ENCODE results near the gene BTNL3. TPM values are rescaled to one million over a fixed set of nuclear protein-coding genes. Genes with fewer than 3 reads are reported as not detected.
A peak's percentile ranks its signal among the peaks of the same experiment; 100 is the strongest.

The BTNL3 gene
- total and polyA plus RNA-seq, 3 donors from 2014 or later = 4.1 TPM; not detected in 2

DNA sequence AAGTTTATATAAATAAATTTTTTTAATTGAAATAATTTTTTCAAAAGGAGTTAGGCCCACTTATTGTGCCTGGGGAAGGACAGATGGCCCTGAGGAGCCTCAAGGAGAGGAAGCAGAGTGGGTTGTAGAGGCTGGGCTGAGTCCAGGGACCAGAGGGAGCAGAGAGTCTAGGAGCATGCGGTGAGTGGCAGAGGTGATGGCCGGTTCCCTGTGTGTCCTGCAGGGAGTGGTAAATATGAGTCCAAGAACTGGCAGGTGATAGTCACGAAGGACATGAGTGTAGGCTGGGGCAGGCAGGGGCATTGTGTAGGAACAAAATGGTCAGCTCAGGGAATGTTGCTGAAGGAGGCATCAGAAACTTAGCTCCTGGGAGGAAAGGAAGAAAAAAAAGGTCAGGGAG lies 43.1 kb downstream of the BTNL3 start:
- Histone ChIP-seq H3K36me3 (ENCODE audit: low read depth, missing control alignments) (no peaks in the 10 kb centered on the region), H3K4me3 (peak overlapping the region in 1 of 2 donors; percentile 63), H3K4me1 (no peaks in the 10 kb centered on the region), H3K9me3 (no peaks in the 10 kb centered on the region), H3K27ac (no peak overlapping the region), H3K27me3 (no peaks in the 10 kb centered on the region)
- no peak for DNase-seq
- 58 to 74% methylated on average over 3 of the region's 3 CpGs for WGBS, 2 donors
- TF ChIP-seq POLR2A (IDR thresholded peaks at IDR 0.05) = no peak
- TF ChIP-seq, protein P1, sequence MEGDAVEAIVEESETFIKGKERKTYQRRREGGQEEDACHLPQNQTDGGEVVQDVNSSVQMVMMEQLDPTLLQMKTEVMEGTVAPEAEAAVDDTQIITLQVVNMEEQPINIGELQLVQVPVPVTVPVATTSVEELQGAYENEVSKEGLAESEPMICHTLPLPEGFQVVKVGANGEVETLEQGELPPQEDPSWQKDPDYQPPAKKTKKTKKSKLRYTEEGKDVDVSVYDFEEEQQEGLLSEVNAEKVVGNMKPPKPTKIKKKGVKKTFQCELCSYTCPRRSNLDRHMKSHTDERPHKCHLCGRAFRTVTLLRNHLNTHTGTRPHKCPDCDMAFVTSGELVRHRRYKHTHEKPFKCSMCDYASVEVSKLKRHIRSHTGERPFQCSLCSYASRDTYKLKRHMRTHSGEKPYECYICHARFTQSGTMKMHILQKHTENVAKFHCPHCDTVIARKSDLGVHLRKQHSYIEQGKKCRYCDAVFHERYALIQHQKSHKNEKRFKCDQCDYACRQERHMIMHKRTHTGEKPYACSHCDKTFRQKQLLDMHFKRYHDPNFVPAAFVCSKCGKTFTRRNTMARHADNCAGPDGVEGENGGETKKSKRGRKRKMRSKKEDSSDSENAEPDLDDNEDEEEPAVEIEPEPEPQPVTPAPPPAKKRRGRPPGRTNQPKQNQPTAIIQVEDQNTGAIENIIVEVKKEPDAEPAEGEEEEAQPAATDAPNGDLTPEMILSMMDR (IDR thresholded peaks at IDR 0.05) = no peak
- intact Hi-C loops (cut with DNase I; ENCODE audit: low total_unique reads) = no loop called here

DNA sequence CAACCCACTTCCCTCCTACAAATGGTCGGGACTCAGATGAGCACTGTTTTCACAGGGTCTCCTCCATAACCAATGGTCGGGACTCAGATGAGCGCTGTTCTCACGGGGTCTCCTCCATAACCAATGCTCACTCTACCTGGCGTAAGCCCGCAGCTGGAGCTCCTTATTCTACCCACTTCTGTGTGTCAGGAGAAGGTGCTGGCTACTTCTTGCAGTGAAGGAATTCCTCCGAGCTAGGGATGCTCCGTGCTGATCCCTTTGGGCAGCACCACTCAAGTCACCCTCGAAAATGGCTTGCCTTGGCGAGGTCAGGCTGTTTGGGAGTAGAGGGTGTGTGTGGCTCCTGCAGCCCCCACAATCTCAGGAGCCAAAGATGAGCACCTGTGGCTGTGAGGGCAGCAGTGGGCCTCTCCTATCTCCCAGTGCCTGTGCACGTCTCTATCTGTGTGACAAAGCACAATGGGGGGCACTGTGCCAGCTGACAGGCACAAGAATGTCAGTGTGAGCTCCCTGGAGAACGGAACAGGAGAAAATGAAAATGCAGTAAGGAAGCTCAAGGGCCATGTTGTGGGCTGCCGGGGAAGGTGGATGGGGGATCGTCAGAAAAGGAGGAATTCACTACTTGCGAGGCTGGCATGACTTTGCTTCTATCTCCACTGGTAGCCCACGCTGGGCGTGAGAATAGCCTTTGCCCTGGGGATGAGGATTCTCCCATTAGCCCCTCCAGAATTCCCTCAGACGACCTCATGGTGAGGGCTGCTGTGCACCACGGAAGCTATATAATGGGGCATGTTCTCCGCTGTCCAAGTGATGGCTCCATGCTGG lies 47.6 kb downstream of the BTNL3 start:
- DNase-seq = peak; percentile 87
- intact Hi-C loops (cut with DNase I; ENCODE audit: low total_unique reads) = no loop called here

DNA sequence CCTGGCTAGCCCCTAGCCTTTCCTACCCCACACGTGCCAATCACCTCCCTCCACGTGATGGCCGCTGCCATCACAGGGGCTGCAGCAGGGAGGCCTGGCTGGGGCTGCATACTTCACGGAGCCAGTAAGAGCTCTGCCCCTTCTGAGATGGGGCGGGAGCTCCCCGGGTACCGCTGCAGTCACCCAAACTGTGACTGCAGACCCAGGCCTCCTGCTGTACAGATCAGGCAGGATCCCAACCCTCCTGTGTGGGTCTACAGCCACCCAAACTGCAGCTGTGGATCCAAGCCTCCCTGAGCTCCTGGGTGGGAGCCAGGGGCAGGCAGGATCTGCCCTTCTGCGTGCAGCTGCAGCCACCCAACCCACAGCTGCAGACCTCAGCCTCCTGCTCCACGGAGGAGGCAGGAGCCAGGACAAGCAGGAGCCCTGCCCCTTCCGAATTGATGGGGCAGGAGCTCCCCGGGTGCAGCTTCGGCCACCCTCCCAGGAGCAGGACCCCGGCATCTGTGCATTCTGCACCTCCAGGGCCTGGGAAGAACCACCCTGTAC lies 48.2 kb downstream of the BTNL3 start:
- intact Hi-C loops (cut with DNase I; ENCODE audit: low total_unique reads) = no loop called here
- no peaks in the 10 kb centered on the region for H3K9me3 ChIP-seq
- H3K27ac ChIP-seq = no peak overlapping the region
- 73 to 90% methylated on average over 7 to 13 of the region's 13 CpGs for WGBS, 2 donors
- DNase-seq = no peak
- no peaks in the 10 kb centered on the region for H3K36me3 ChIP-seq (ENCODE audit: low read depth, missing control alignments)
- no peak overlapping the region for H3K4me3 ChIP-seq
- TF ChIP-seq POLR2A (IDR thresholded peaks at IDR 0.05) = no peak
- H3K4me1 ChIP-seq = no peaks in the 10 kb centered on the region
- H3K27me3 ChIP-seq = no peaks in the 10 kb centered on the region

More for the DNA sequence above, 47.6 kb downstream of the BTNL3 start:
- Histone ChIP-seq H3K4me3 (no peak overlapping the region), H3K36me3 (ENCODE audit: low read depth, missing control alignments) (no peaks in the 10 kb centered on the region), H3K27ac (no peak overlapping the region), H3K27me3 (no peaks in the 10 kb centered on the region), H3K4me1 (no peaks in the 10 kb centered on the region), H3K9me3 (no peaks in the 10 kb centered on the region)
- TF ChIP-seq POLR2A (IDR thresholded peaks at IDR 0.05) = no peak
- TF ChIP-seq, protein P1 (IDR thresholded peaks at IDR 0.05) = no peak
- WGBS, 2 donors = 65 to 69% methylated on average over 20 of the region's 20 CpGs

DNA sequence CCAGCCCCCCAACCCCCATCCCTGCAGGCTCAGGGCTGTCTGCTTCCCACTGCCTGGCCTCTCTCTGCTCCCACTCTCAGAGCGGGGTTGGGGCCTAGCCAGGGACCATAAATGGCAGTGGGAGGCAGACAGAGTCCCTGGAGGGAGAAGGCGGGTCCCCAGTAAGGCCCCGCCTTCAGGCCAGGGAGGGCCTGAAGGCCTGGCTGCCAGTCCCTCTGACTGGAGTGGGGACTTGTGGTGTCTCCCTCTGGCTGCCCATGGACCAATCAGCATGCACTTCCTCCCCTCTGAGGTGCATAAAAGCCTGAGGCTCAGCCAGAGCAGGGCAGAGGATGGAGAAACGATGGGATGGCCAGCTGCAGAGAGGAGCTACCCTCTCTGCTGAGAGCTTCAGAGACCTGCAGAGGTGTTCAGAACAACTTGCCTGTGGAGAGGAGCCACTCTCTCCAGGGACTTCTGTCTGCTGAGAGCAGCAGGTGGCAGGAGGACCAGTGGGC lies 48.8 kb downstream of the BTNL3 start:
- no peaks in the 10 kb centered on the region for H3K36me3 ChIP-seq (ENCODE audit: low read depth, missing control alignments)
- no peaks in the 10 kb centered on the region for H3K4me1 ChIP-seq
- no peaks in the 10 kb centered on the region for H3K27me3 ChIP-seq
- no peaks in the 10 kb centered on the region for H3K9me3 ChIP-seq
- H3K27ac ChIP-seq = no peak overlapping the region
- intact Hi-C loops (cut with DNase I; ENCODE audit: low total_unique reads) = no loop called here
- no peak for TF ChIP-seq POLR2A (IDR thresholded peaks at IDR 0.05)
- TF ChIP-seq, protein P1 (IDR thresholded peaks at IDR 0.05) = no peak
- no peak overlapping the region for H3K4me3 ChIP-seq
- no peak for DNase-seq
- 73 to 86% methylated on average over 2 to 4 of the region's 4 CpGs for WGBS, 2 donors

DNA sequence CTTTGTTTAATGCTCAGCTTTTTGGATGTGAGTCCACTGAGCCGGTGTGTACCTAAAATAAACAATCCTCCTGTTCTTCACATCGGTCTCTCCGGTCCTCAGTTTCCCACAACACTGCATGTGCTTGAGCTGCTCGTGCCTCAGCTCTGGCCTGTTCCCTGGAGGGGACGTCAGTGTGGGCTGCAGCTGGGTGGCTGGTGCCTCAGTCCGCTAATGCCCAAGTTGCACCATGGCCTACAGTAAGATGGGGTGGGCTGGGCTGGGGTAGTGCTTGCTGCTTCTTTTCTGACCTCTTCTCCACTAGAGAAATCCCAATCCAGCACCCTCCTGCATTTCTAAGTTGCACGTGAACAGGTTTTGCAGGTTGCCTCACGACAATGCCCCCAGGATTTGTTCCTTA lies 50.8 kb downstream of the BTNL3 start:
- no peak for TF ChIP-seq POLR2A (IDR thresholded peaks at IDR 0.05)
- TF ChIP-seq, protein P1 (IDR thresholded peaks at IDR 0.05) = no peak
- Histone ChIP-seq H3K9me3 (no peaks in the 10 kb centered on the region), H3K27me3 (no peaks in the 10 kb centered on the region), H3K4me3 (no peak overlapping the region), H3K36me3 (ENCODE audit: low read depth, missing control alignments) (no peaks in the 10 kb centered on the region), H3K27ac (no peak overlapping the region), H3K4me1 (no peaks in the 10 kb centered on the region)
- no peak for DNase-seq
- intact Hi-C loops (cut with DNase I; ENCODE audit: low total_unique reads) = no loop called here
- WGBS, 2 donors = 60 to 82% methylated on average over 6 to 8 of the region's 8 CpGs

Data from testis (tissue), 3 donors.